Activated CD4-positive, alpha-beta T cell treated with anti-CD3 and anti-CD28 coated beads, Interleukin-2, amount 50 U/mL, for 48 hours (primary cell): Measurements from ENCODE around the gene FMNL2.

ENCODE experiments used
- DNase-seq, 2 experiments: peaks; one replicate each; pipeline ENCODE4 v3.0.0-alpha.2; 2020

The FMNL2 gene

GRCh38 chr2:152560873-152561595 lies 226.1 kb downstream of the FMNL2 start:
- DNase-seq: no peak

GRCh38 chr2:152562198-152562884 lies 227.4 kb downstream of the FMNL2 start:
- DNase-seq: no peak

DNA sequence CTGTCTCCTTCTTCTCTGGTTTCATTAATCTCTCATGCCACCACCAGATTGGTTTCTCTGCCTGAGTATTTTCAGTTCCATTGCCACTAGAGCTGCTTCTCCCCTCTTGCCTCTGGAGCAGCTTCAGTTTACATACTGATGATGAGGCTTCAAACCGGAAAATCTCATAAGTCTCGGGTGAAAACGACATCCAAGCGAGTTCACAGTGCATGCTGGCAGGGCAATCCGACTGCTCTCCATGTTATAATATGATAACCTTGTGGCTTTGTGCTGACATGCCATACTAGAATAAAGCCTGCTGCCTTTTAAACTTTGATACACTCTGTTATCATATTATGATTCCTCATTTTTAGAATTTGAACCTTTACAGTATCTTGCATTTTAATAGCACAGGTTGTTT lies 228.8 kb downstream of the FMNL2 start:
- DNase-seq: no peak

DNA sequence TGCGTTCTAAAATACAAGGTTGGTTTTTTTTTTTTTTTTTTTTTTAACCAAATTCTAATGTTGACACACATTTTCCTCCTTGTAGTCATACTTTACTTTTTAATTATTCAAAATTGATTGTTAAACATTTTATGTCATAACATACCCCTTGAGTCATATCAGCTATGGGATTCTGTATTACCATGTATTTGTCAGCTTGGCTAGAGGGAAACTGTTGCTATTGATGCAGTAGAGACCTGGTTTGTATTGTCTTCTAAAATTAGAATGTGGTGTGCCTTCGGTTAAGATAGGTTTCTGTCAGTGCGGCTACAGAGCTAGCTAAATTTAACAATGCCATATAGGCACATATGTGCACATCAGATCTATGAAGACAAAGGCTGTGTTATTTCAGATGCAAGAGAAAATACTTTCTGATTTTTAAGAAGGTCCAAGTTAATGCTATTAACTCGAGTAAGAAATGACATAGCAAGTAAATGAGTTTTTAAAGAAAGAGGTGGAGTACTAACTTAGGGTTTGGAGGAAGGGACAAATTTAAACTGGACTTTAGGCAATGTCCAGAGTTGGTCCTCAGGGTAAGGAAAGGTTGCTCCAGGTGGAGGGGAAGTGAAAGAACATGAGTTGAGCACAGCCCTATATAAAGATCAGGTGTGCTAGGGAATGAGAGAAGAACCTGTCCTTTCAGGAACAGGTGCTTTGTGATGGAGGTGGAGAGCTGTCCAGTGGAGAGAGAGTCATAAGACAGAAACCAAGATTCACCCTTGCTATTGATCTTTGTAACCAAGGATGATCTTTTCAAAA lies 230.0 kb downstream of the FMNL2 start:
- DNase-seq: no peak

- DNase-seq: no peak
These were observed 231.1 kb downstream of the FMNL2 start for GRCh38 chr2:152565884-152566727.

DNA sequence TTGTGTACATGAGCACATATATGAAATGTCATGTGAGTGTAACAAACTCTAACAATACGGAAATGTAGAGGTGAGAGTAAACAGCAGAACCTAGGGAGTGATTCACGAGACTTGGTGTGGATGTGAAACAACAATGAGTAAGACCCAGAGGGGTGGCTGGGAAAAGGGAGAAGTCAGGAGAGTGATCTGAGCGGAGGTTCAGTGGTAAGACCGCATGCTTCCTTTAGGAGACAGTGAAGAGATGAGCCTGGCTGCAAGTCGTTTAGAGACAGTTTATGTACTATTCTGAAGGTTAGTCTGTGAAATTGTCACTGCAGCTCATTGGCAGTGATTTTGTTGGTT lies 231.7 kb downstream of the FMNL2 start:
- no peak for DNase-seq

DNA sequence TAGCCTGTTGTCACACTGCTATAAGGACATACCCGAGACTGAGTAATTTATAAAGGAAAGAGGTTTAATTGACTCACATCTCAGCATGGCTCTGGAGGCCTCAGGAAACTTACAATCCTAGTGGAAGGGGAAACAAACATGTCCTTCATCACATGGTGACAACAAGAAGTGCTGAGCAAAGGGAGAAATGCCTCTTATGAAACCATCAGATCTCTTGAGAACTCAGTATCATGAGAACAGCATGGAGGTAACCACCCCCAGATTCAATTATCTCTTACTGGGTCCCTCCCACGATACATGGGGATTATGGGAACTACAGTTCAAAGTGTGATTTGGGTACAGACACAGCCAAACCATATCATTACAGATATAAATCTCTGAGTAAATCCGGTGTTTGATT lies 233.6 kb downstream of the FMNL2 start:
- DNase-seq: no peak

GRCh38 chr2:152569186-152569585 lies 234.2 kb downstream of the FMNL2 start:
- no peak for DNase-seq

DNA sequence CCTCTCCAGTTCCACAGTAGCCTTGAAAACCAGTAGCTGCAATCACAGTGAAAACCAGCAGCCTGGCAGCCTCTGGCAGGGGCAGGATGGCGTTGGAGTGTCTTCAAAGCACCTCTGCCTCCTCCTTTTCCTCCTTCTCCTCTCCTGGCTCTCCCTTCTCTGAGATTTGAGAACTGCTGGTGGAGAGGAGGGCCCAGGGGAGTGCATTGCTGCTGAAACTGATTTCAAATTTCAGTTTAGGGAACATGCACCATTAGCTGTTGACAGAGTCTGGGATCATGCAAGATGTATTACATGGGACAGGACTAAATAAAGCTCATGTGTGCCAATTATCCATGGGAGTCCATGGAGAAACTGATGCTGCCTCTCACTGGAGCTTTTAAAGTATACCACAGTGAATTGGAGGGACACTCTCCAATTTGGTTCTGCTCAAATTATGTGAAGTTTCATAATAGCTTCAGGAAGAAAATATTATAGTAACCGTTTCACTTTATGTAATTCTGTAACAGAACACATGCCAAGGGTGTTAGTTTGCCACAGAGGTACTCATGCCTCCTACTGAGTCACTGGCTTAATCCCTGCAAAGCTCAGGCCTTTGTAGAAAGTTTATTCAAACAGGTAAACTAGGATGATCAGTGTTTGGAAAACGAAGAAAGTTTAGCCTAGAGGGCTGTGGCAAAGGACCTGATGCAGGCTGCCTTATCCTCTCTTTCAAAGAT lies 236.2 kb downstream of the FMNL2 start:
- no peak for DNase-seq

DNA sequence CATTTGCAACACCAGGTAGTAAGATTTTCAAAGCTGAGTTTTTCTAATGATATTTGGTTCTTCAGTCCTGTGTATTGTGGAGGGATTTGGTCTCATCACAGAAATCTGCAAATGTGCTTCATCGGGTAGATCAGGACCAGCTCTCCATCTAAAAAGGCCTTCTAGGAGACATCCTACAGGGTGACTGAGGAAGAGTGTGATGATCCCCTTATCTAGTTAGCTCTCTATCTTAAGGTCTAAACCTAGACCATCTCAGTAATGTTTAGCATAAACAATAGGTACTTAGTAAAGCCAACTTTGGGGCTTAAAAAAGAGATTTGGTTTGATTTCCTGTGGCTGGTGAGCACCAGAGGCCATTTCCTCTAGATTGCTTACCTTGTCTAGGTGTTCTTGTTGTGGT lies 237.1 kb downstream of the FMNL2 start:
- no peak for DNase-seq

GRCh38 chr2:152573168-152573567 lies 238.2 kb downstream of the FMNL2 start:
- DNase-seq: peak; percentile 44 to 55

GRCh38 chr2:152577579-152577978 lies 242.6 kb downstream of the FMNL2 start:
- DNase-seq: no peak

GRCh38 chr2:152578573-152578972 lies 243.6 kb downstream of the FMNL2 start:
- no peak for DNase-seq

- no peak for DNase-seq
These were observed 245.7 kb downstream of the FMNL2 start for GRCh38 chr2:152580714-152581113.

DNA sequence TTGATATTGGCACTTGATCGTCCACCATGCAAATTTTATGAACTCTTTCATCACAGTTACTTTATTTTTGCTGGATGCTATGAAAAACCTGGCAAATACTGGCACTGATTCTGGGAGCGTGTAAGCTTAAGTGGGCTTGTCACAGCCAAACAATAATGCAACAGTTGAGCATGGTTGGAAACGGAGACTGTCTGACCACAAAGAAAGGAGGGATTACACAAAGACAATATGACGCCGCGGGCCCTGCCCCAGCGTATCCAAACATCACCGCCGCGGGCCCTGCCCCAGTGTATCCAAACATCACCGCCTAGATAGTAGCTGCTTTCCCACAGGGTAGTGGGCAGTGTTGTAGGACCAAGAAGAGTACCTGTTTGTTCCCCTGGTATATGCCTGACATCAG lies 246.4 kb downstream of the FMNL2 start:
- DNase-seq: no peak

DNA sequence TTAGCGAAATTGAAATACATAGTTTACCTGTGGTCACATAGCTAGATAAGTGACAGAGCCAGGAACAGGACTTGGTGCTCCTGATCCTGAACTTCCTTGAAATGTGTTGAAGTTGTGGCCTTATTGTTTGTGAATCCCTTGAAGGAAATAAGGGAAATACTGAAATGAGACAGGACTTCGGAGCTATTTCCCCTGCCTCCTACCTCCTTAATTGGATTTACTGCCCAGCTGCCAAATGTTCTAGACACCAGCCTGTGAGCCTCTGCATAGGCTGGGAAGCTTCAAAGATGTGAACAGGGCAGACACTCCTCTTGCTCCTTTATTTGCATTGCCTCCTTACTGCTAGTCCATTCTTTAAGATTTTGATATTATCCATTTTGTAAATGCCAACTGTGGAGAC lies 247.1 kb downstream of the FMNL2 start:
- no peak for DNase-seq

- no peak for DNase-seq
These were observed 248.7 kb downstream of the FMNL2 start for GRCh38 chr2:152583512-152584229.

- DNase-seq: no peak
These were observed 249.3 kb downstream of the FMNL2 start for GRCh38 chr2:152584301-152584700.

GRCh38 chr2:152585830-152586484 lies 251.0 kb downstream of the FMNL2 start:
- DNase-seq: no peak

DNA sequence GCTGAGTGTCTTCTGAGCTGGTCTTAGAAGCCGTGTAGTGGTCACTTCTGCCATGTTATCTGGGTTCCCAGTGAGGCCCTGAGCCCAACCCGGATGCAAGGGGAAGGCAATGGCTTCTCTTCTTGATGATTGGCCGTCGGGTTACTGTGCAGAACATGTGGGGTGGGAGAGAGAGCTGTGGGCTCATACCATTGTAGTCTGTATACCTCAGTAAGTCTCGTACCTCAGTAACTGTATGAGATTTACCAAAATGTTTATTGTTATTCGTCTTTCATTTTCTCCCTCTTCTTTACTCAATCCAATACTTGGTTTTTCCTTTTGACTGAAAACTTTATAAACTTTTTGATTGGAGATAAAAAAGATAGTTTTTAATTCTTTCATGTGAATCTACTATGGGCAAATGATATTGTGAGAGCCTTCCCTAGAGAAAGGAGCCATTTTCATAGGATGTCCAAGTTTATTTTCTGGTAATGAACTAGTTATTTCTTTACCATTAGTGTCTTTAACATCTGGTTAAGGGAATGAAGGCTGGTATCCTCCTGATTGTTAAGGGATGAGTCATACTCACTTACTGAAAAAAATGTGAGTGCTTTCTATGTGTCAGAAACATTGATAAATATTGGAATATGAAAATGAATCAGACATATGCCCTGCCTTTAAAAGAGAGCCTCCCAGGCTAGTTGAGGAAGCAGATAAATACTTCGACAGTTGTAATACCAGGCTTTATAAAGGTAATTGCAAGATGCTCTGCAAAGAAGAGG lies 252.4 kb downstream of the FMNL2 start:
- DNase-seq: no peak
